ENCODE results near the gene DEPDC1B. TPM values are rescaled to one million over a fixed set of nuclear protein-coding genes. Genes with fewer than 3 reads are reported as not detected.
A peak's percentile ranks its signal among the peaks of the same experiment; 100 is the strongest.
"Not testable (repeated sequence)": the region's sequence is repeated elsewhere in the genome, so short reads cannot be mapped to it uniquely, and the experiment has no call there.

Gene DEPDC1B
- total RNA-seq, 1 experiment from 2014 or later: 25.4 TPM

DNA sequence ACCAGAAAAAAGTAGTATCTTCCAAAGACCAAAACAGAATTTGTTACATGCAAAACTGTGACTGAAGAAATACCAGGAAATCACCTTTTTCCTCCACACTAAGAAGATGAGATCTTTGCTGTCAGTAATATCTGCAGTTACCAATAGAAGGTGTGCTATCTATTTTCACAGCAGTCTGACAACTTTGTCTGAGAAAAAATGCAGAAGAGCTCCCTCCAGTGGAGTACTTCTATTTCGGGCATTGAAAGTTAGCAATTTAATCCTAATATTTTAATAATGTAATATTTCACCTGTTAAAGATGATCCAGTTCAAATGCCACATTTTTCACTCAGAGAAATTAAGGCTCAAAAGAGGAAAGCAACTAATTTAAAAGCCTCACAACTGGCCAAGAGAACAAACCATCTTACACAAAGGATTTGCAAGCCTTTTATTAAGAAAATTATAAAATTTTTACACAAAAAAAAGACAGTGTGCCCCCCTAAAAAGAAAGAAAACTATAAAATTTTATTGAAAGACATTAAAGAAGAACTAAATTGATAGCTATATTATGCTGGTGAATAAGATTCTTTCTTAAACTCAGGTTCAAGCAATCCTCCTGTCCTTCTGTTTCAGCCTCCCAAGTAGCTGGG, 50.6 kb downstream of the DEPDC1B start:
- DNase-seq (ENCODE audit: low read depth): peak; percentile 20

DNA sequence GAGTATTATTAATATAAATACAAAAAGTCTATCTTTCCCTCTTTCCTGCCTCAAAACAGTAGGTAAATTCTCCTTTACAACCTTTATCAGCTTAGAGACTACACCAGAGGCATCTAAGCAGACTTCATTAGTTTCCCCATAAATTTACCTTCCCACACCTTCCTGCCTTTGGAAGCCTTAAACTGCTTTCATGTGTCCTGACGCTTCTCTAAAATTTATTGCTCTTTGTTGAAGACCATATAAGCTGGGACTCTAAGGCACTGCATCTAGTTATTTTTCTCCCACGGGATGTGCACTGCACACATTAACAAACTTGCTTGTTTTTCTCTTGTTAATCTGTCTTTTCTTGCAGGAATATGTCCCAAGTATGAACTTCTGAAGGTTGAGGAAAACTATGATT, 51.8 kb downstream of the DEPDC1B start:
- DNase-seq (ENCODE audit: low read depth): no peak

DNA sequence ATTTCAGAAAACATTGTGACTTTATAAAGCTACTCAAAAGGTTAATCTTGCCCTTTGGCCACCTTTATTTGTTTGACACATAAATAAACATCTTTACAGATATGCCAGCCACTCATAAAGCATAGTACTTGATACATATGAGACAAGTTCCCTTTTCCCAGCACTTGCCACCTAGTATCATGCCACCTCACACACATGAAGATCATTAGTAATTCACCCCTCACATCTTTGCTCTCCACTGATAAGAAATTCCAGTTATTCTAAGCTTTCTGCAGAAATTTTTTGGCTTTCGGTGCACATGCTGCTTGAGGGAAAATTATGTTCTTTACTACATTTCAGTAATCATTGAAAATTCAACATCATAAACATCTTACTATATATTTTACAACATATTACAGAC, 59.1 kb downstream of the DEPDC1B start:
- no peak for DNase-seq (ENCODE audit: low read depth)

DNA sequence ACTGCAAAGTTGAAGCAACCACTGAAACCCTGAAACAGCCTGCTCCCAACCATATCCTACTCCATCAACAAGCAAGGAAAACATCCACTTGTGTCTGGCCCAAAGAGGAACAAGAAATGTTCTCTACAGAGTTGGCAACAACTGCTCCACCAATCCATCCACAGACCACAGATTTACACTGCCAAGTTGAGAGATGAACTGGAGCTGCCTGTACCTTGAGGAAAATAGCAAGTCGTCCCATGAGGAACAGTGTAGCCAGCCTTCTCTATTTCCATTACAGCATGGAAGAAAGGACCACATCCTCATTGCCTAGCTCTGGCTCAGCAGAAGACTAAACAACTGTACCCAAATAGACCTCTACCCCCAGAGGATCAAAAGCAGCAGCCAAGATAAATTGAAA, 60.4 kb downstream of the DEPDC1B start:
- DNase-seq (ENCODE audit: low read depth): no peak

DNA sequence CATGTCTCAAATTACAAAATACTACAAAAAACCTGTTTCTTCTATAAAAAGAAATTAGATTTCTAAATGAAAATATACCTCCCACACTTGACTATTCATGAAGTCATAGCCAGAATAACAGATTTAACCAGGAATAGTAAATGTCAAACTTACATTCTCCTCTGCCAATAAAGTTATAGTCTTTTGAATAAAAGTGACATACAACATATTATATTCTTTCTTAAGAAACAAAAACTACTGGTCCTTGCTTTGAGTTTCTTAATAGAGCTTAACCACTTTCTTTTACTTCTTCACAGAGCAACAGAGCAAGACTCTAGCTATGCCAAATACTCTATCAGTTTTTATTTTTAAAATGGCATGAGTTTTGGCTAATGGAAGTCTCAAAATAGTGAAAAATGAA, 61.7 kb downstream of the DEPDC1B start:
- no peak for DNase-seq (ENCODE audit: low read depth)

DNA sequence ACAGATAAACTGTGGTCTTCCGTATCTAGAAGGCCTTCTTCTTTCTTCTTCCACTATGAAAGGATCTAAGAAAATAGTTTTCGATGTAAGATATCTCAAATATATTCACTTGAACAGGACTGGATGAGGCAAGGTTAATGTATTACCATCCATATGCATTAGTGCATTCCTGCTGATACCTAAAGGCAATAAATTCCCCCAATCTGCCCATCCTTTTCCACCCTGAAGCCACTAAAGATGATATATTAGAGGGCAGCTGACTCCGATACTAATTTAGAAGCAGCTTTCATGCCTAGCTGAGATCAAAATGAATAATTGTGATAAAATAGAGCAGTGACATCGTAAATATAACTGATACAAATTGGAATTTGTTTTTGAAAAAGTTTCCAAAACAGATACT, 63.3 kb downstream of the DEPDC1B start:
- DNase-seq (ENCODE audit: low read depth): no peak

DNA sequence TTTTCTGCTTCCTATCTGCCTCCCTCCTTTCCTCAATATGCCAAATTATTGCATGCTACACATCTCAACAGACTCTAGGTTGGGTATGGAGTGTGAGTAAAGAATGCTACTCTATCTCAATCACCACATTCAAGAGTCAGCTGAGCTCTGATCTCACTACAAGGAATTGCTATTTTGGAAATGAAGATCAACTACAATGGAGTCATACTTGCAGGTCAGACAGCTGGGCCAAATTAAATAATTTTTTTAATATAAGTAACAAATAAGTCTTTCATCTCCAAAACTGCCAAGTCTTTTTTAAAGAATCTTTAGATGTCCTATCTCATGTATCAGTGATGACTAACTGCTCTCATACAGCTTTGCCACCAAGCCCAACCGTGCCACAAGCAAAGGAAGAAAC, 64.0 kb downstream of the DEPDC1B start:
- no peak for DNase-seq (ENCODE audit: low read depth)

DNA sequence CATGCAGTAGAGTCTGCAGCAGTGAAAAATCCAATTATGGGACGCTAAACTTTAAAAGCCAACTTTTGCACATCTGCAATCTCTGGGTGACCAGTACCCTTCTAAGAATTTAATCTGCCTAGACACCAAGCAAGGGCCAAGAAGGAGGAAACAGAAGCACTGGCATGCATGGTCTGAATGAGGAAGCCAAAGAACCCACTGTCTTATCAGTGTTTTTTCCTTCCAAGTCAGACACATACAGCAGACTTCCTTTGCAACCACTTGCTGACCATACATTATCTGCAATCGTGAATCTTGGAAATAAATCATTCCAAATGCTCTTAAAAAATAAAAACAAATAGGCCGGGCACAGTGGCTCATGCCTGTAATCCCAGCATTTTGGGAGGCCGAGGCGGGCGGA, 65.9 kb downstream of the DEPDC1B start:
- DNase-seq (ENCODE audit: low read depth): no peak

DNA sequence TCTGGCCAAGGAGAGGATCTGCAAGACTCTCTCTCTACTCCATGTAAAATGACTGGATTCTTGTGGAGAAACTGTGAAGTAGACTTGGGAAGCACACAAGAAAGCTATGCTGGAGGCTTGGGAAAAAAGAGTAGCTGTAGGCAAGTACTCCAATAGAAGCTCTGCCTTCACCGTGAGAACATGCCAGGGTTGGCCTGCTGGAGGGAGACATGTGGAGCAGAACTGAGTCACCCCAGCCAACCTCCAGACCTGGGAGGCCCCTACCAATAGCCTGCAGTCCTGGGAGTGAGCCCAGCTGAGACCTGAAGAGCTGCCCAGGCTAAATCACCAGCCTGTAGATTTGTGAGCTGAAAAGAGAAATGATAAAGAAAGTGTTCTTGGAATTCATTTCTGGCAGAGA, 66.6 kb downstream of the DEPDC1B start:
- peak; percentile 52 for DNase-seq (ENCODE audit: low read depth)

DNA sequence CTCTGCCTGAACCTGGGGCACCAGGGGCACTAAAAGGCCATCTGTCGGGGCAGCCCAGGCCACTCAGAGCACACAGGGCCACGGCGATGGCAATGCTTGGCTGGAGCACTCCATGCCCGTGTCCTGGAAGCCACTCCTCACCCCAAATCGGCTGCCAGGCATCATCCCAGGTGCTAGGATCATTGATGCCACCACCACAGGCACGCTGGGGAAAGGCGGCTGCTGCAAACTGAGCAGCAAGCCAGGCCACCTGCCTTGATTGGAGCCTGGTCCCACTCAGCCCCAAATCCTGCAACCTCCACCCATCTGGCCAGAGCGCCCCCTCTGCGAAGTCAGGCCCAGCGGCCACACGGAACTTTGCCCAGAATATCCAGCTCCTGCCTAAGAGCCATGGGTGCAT, 67.8 kb downstream of the DEPDC1B start:
- DNase-seq (ENCODE audit: low read depth): no peak

DNA sequence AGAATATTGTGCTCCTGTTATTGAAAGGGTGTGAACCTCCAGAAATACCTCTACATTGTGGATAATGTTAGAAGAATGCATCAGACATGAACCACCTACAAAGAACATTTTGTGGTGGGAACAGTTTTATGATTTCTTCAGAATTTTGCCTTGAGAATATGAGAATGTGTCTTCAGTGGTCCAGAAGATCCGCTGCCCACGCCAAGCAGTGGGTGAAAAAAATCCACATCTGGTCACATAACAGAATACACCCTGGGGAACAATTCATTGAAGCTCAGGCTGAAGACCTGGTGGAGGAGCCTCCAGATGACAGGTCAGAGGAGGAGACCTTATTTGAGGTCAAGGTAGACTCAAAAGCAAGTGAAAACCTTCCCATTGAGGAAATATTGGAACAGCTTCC, 69.1 kb downstream of the DEPDC1B start:
- no peak for DNase-seq (ENCODE audit: low read depth)

DNA sequence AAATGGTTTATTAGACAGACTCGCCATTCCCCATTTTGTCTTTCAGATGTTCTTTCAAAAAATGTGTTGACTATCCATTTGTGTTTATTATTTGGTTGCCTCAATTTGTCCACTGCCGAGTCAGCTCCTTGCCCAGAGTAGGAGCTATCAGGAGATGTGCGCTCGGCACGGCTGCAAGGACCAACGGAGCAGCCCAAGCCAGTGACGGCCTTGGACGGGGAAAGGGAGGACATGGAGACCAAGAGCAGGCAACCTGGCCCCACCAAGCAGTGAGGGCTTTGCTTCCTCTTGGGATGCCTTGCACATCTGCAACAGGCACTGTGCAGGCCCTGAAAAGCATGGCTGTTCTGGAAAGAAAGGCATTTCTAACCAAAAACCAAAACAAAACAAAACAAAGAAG, 69.8 kb downstream of the DEPDC1B start:
- DNase-seq (ENCODE audit: low read depth): no peak

DNA sequence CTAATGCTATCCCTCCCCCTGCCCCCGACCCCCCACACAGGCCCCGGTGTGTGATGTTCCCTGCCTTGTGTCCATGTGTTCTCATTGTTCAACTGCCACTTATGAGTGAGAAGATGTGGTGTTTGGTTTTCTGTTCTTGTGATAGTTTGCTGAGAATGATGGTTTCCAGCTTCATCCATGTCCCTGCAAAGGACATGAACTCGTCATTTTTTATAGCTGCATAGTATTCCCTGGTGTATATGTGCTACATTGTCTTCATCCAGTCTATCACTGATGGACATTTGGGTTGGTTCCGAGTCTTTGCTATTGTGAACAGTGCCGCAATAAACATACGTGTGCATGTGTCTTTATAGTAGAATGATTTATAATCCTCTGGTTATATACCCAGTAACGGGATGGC, 75.1 kb downstream of the DEPDC1B start:
- not testable (repeated sequence) for DNase-seq (ENCODE audit: low read depth)

DNA sequence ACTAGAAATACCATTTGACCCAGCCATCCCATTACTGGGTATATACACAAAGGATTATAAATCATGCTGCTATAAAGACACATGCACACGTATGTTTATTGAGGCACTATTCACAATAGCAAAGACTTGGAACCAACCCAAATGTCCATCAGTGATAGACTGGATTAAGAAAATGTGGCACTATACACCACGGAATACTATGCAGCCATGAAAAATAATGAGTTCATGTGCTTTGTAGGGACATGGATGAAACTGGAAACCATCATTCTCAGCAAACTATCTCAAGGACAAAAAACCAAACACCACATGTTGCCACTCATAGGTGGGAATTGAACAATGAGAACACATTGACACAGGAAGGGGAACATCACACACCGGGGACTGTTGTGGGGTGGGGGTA, 79.2 kb downstream of the DEPDC1B start:
- DNase-seq (ENCODE audit: low read depth): not testable (repeated sequence)

DNA sequence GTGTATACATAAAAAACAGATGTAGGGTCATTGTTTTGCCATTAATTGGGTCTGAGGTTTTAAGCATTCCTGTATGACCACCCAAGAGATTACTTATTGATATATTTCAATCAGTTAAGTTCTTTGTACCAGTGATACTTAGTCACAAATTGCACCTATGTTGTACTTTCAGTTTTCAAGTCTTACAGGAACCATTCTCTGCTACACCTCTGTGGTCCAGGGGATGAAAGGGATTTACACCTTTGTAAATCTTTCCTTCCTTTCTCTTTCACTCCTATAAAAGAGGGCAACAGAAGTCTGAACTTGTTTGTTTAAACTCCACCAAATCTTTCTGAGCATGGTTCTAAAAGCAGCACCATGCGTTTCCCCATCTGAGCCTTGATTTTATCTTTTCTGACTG, 86.1 kb downstream of the DEPDC1B start:
- DNase-seq (ENCODE audit: low read depth): no peak

DNA sequence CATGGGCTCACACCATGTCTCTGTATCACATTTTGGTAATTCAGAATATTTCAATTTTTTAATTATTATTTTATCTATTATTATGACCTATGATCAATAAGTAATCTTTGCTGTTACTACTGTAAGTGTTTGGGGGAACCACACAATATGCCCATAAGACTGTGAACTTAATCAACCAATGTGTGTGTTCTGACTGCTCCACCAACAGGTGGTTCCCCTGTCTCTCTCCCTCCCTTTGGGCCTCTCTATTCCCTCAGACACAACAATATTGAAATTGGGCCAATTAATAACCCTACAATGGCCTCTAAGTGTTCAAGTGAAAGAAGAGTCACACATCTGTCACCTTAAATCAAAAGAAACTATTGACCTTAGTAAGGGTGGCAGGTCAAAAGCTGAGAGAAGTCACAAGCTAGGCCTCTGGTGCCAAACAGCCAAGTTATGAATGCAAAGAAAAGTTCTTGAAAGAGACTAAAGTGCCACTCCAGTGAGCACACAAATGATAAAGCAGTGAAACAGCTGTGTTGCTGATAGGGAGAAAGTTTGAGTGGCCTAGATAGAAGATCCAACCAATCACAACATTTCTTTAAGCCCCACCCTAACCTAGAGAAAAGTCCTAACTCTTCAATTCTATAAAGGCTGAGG, 88.7 kb downstream of the DEPDC1B start:
- no peak for DNase-seq (ENCODE audit: low read depth)

DNA sequence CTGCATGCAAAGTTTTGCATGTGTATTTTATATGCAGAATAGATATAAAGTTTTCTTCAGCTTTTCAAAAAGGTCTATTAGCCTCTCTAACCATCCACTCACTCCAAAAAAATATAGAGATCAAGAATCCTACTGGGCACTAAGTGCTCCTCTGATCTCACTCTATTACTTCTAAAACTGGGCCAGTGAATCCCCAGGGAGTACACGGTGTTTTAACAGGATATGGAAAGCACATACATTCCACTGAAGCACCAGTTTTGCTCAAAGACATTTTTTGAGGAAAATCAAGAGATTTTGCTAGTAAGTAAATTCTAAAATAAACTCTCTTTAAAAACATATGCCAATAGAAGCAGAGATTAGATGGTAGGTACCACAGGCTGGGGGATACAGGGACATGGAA, 95.2 kb downstream of the DEPDC1B start:
- no peak for DNase-seq (ENCODE audit: low read depth)

DNA sequence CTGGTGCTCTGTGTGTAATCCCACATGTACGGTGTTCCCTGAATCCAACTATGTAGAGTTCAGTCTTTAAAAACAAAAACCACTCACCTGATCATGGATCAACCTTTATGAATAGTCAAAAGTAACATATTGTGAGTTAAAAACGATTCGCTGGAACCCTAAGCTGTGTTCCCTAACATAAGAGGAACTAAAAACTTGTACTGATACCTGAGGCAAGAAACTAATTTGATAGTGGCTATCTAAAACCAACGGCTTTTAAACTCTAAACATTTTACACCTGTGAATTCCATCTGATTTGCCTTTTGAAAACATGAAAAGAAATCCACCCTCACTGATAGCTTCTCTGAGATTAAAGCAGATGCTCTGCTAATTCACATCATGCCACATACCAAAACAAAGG, 101.5 kb downstream of the DEPDC1B start:
- DNase-seq (ENCODE audit: low read depth): no peak

DNA sequence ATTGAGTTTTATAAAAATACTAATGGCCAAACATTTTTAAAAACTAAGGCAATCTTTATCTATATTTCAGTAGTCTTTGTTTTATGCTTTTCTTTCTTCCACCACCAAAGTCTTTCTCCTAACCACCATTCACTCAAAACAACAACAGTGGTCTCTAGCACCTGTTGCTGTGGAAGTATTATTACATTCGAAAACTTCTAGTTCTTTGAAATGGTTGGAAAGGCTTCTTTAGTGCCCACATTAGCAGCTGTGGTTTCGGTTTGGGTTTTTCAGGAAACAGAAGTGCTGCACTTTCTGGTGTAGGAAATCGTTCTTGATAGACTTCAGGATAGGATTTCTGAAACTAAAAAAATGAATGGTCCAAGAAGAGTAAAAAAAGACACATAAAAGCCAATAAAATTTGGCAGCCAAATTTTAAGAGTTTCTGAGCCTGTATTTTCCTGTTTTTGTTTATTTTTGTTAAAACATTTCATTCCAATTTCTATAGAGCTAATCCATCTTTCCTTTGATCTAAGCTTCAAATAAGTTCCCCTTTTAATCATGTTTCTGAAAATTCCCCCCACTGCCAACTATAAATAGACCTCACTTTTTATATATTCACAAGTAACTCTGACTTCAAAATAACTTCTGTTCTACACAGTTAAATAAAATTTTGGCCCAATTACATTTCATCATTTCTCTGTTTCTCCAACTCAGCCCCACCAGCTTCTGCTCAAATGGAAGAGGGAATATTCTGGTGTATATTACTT, 102.2 kb downstream of the DEPDC1B start:
- no peak for DNase-seq (ENCODE audit: low read depth)

DNA sequence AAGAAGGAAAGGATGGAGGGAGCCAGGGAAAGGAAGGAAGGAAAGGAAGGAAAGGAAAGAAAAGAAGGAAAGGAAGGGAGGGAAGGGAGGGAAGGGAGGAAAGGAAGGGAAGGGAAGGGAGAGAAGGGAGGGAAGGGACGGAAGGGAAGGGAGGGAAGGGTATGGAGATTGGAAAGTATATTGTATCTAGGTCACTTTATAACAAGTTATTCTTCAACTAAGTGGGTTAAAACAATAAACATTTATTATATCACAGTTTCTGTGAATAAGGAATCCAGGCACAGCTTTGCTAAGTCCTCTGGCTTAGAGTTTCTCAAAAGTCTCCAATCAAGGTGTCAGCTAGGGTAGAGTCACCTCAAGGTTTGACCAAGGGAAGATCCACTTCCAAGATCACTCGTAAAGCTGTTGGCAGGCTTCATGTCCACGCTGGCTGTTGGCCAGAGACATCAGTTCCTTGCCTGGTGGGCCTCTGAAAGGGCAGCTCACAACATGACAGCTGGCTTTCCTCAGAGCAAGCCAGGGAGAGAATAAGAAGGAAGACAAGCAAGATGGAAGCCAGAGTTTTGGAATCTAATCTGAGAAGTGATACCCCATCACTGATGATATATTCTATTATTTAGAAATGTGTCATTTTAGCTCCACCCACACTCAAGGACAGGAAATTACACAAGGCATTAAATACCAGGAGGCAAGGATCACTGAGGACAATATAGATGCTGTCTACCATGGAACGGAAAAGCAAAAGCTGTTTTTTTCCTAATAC, 105.1 kb downstream of the DEPDC1B start:
- no peak for DNase-seq (ENCODE audit: low read depth)

DNA sequence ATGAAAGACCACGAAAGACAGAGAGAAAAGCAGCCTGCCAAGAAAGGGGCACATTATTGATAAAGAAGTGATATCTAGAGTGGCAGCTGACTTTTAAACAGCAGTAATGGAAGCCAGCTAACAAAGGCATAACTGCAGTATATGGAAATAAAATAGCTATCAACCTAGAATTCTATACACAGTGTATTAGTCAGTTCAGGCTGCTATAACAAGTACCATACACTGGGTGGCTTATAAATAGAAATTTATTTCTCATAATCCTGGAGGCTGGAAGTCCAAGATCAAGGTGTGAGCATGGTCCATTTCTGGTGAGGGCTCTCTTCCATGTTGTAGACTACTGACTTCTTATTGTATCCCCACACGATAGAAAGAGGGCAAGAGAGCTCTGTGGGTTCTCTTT, 109.8 kb downstream of the DEPDC1B start:
- no peak for DNase-seq (ENCODE audit: low read depth)

DNA sequence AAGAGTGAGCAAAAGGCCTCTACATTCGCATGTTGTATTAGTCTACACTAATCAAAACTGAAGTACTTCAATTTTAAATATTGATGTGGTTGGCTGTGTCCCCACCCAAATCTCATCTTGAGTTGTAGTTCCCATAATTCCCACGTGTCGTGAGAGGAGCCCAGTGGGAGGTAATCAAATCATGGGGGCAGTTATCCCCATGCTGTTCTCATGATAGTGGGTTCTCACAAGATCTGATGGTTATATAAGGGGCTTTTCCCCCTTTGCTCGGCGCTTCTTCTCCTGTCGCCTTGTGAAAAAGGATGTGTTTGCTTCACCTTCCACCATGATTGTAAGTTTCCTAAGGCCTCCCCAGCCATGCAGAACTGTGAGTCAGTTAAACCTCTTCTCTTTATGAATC, 112.7 kb downstream of the DEPDC1B start:
- DNase-seq (ENCODE audit: low read depth): not testable (repeated sequence)

All from HT1080 (cell line).